HepG2 (cell line): ENCODE measurements around the gene WWC1. TPM values are rescaled to one million over a fixed set of nuclear protein-coding genes. Genes with fewer than 3 reads are reported as not detected.

Source experiments
- ADNP ChIP-seq: sonication (generic); formaldehyde crosslinking; IDR thresholded peaks from 2 replicates; pipeline ENCODE4 v1.4.0; 2020; ENCODE audit warnings: missing genetic modification reagents
- ARNT2 ChIP-seq: sonication (generic); formaldehyde crosslinking; IDR thresholded peaks from 2 replicates; pipeline ENCODE4 v1.8.0; 2022; ENCODE audit warnings: mild to moderate bottlenecking, low read depth, missing genetic modification reagents, moderate library complexity
- ATF1 ChIP-seq: IDR thresholded peaks from 2 replicates; pipeline ENCODE4 v1.6.1; 2016; ENCODE audit warnings: mild to moderate bottlenecking, control low read depth
- ATF7 ChIP-seq, 2 experiments: fragments of 450-650 bp in 1 of 2; sonication (generic) in 1 of 2; formaldehyde crosslinking in 1 of 2; IDR thresholded peaks; 2 replicates each; pipeline versions ENCODE4 v1.4.0 to v1.6.1; 2016 to 2020; ENCODE audit warnings: antibody characterized with exemption in 1 of 2, mild to moderate bottlenecking in 1 of 2, missing genetic modification reagents in 1 of 2
- BCL6 ChIP-seq: IDR thresholded peaks from 2 replicates; pipeline ENCODE4 v1.6.1; 2016; ENCODE audit warnings: missing genetic modification reagents, missing compliant biosample characterization
- HDAC2 ChIP-seq: sonication (generic); formaldehyde crosslinking; IDR thresholded peaks from 2 replicates; pipeline ENCODE4 v1.4.0; 2020; ENCODE audit warnings: missing genetic modification reagents
- HNRNPUL1 ChIP-seq: fragments of 200-400 bp; formaldehyde crosslinking; IDR thresholded peaks from 2 replicates; pipeline ENCODE4 v1.6.1; 2017; ENCODE audit warnings: low read depth, mild to moderate bottlenecking, low read length, moderate library complexity
- KDM6A ChIP-seq: IDR thresholded peaks from 2 replicates; pipeline ENCODE4 v1.6.1; 2016; ENCODE audit warnings: low read depth
- KLF15 ChIP-seq: sonication (generic); formaldehyde crosslinking; IDR thresholded peaks from 2 replicates; pipeline ENCODE4 v1.8.1; 2023; ENCODE audit warnings: borderline replicate concordance, mild to moderate bottlenecking, inconsistent platforms, missing genetic modification reagents, mixed read lengths
- KMT2B ChIP-seq: IDR thresholded peaks from 2 replicates; pipeline ENCODE4 v1.6.1; 2016; ENCODE audit warnings: missing genetic modification reagents, missing compliant biosample characterization
- NCOR1 ChIP-seq: fragments of 200-600 bp; sonication (generic); IDR thresholded peaks from 2 replicates; pipeline ENCODE4 v1.7.0; 2017; ENCODE audit warnings: antibody characterized with exemption, low read length, borderline replicate concordance
- PAX8 ChIP-seq: sonication (generic); formaldehyde crosslinking; IDR thresholded peaks from 2 replicates; pipeline ENCODE4 v1.8.0; 2022; ENCODE audit warnings: mild to moderate bottlenecking, missing genetic modification reagents, borderline replicate concordance
- RARA ChIP-seq: IDR thresholded peaks from 2 replicates; pipeline ENCODE4 v1.6.1; 2016; ENCODE audit warnings: missing genetic modification reagents, missing compliant biosample characterization
- RORA ChIP-seq: sonication (generic); formaldehyde crosslinking; IDR thresholded peaks from 2 replicates; pipeline ENCODE4 v1.5.0; 2020; ENCODE audit warnings: mild to moderate bottlenecking, missing genetic modification reagents, moderate library complexity
- SAP130 ChIP-seq: IDR thresholded peaks from 2 replicates; pipeline ENCODE4 v1.6.1; 2016; ENCODE audit warnings: low read depth
- SOX13 ChIP-seq, 3 experiments: fragments of 450-650 bp in 1 of 3; sonication (generic) in 1 of 3; formaldehyde crosslinking in 1 of 3; IDR thresholded peaks in 2 of 3; conservative IDR thresholded peaks in 1 of 3; 2 replicates each; pipeline versions ENCODE4 v1.5.0 to v1.6.1; 2016 to 2020; ENCODE audit warnings: antibody characterized with exemption in 1 of 3, mild to moderate bottlenecking in 1 of 3, missing compliant biosample characterization in 1 of 3, missing genetic modification reagents in 1 of 3, moderate library complexity in 1 of 3
- SRF ChIP-seq: IDR thresholded peaks from 2 replicates; pipeline ENCODE4 v1.6.1; 2011; ENCODE audit warnings: mild to moderate bottlenecking, low read depth, low read length, moderate library complexity
- SSRP1 ChIP-seq: IDR thresholded peaks from 2 replicates; pipeline ENCODE4 v1.6.1; 2016; ENCODE audit warnings: control low read depth
- ZBTB38 ChIP-seq: sonication (generic); formaldehyde crosslinking; IDR thresholded peaks from 2 replicates; pipeline ENCODE4 v1.5.1; 2020; ENCODE audit warnings: mild to moderate bottlenecking, missing genetic modification reagents
- ZBTB8A ChIP-seq: sonication (generic); formaldehyde crosslinking; IDR thresholded peaks from 2 replicates; pipeline ENCODE4 v1.4.0; 2020; ENCODE audit warnings: mild to moderate bottlenecking, low read depth, missing genetic modification reagents, borderline replicate concordance
- ZNF12 ChIP-seq: sonication (generic); formaldehyde crosslinking; IDR thresholded peaks from 2 replicates; pipeline ENCODE4 v1.5.0; 2020; ENCODE audit warnings: missing genetic modification reagents
- ZNF567 ChIP-seq: sonication (generic); formaldehyde crosslinking; IDR thresholded peaks from 2 replicates; pipeline ENCODE4 v1.8.1; 2023; ENCODE audit warnings: mild to moderate bottlenecking, missing genetic modification reagents, borderline replicate concordance
- ZNF569 ChIP-seq: sonication (generic); formaldehyde crosslinking; IDR thresholded peaks from 2 replicates; pipeline ENCODE4 v1.5.0; 2020; ENCODE audit warnings: mild to moderate bottlenecking, missing genetic modification reagents, moderate library complexity, borderline replicate concordance
- ZSCAN21 ChIP-seq: sonication (generic); formaldehyde crosslinking; IDR thresholded peaks from 2 replicates; pipeline ENCODE4 v1.8.0; 2022; ENCODE audit warnings: mild to moderate bottlenecking, missing genetic modification reagents, moderate library complexity, borderline replicate concordance
- polyA plus RNA-seq, 8 experiments: library from polyadenylated mRNA; depleted of rRNA in 3 of 8; stranded (reverse) in 7 of 8; unstranded in 1 of 8; fragments of >200 nt; fragmentation: Illumina TruSeq in 4 of 8; extraction: Trizol in 4 of 8; gene quantifications; 2 replicates each; pipeline versions ENCODE4 v1.2.1 to v1.2.3, GENCODE V29; 2011 to 2016; ENCODE audit warnings: low read depth in 4 of 8, missing spikeins in 1 of 8, mixed read lengths in 1 of 8; ENCODE audit not compliant: insufficient read depth in 1 of 8
- total RNA-seq, 5 experiments: library from RNA; depleted of rRNA; stranded (reverse); fragments of >200 nt; fragmentation: Illumina TruSeq; extraction: Trizol; gene quantifications; 2 replicates each; pipeline ENCODE4 v1.2.3, GENCODE V29; 2016; ENCODE audit warnings: low read depth in 1 of 5
- TF ChIP-seq, protein P1 (sequence below): sonication (generic); formaldehyde crosslinking; IDR thresholded peaks from 2 replicates; pipeline ENCODE4 v1.5.0; 2020; ENCODE audit warnings: mild to moderate bottlenecking, missing genetic modification reagents
- TF ChIP-seq, protein P2 (sequence below): IDR thresholded peaks from 2 replicates; pipeline ENCODE4 v1.6.1; 2016

WWC1 gene
- total and polyA plus RNA-seq, 2 of the 13 experiments (the other 11 are each of a cell fraction or from before 2014, with no cell fraction given): 8.3 to 17.9 TPM

GRCh38 chr5:168316139-168316578 lies 24.7 kb downstream of the WWC1 start (continued):
- TF ChIP-seq, protein P1, sequence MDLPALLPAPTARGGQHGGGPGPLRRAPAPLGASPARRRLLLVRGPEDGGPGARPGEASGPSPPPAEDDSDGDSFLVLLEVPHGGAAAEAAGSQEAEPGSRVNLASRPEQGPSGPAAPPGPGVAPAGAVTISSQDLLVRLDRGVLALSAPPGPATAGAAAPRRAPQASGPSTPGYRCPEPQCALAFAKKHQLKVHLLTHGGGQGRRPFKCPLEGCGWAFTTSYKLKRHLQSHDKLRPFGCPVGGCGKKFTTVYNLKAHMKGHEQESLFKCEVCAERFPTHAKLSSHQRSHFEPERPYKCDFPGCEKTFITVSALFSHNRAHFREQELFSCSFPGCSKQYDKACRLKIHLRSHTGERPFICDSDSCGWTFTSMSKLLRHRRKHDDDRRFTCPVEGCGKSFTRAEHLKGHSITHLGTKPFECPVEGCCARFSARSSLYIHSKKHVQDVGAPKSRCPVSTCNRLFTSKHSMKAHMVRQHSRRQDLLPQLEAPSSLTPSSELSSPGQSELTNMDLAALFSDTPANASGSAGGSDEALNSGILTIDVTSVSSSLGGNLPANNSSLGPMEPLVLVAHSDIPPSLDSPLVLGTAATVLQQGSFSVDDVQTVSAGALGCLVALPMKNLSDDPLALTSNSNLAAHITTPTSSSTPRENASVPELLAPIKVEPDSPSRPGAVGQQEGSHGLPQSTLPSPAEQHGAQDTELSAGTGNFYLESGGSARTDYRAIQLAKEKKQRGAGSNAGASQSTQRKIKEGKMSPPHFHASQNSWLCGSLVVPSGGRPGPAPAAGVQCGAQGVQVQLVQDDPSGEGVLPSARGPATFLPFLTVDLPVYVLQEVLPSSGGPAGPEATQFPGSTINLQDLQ (CRISPR knock-in tag): no peak
- TF ChIP-seq RORA (CRISPR knock-in tag) (no peak), SSRP1 (no peak), SOX13 (IDR thresholded peaks at IDR 0.05) (no peak), SOX13 (CRISPR knock-in tag; conservative IDR thresholded peaks at IDR 0.05 in 1 of 2, IDR thresholded peaks at IDR 0.05 in 1 of 2) (peak in 1 of 2 experiments; percentile 62; a peak in 1 of 4 replicates), KDM6A (CRISPR knock-in tag) (no peak), SAP130 (CRISPR knock-in tag) (peak; percentile 57), ARNT2 (CRISPR knock-in tag) (no peak), ZNF12 (CRISPR knock-in tag) (0 out of 2 replicates have a peak, but pooled peaks have one; percentile 20), HNRNPUL1 (no peak), ZSCAN21 (CRISPR knock-in tag) (no peak), ATF7 (IDR thresholded peaks at IDR 0.05) (no peak), ATF7 (CRISPR knock-in tag; IDR thresholded peaks at IDR 0.05) (no peak), PAX8 (CRISPR knock-in tag) (no peak), ZNF567 (CRISPR knock-in tag) (no peak), NCOR1 (peak; percentile 39; the same call in 1 of the 2 replicates), HDAC2 (peak; percentile 28; the same call in 1 of the 2 replicates), ZBTB8A (no peak), SRF (no peak), ZNF569 (CRISPR knock-in tag) (no peak), ADNP (no peak), ATF1 (CRISPR knock-in tag) (no peak), ZBTB38 (no peak), BCL6 (CRISPR knock-in tag) (peak; percentile 65), KMT2B (CRISPR knock-in tag) (no peak), RARA (peak; percentile 45), KLF15 (no peak)
- TF ChIP-seq, protein P2, sequence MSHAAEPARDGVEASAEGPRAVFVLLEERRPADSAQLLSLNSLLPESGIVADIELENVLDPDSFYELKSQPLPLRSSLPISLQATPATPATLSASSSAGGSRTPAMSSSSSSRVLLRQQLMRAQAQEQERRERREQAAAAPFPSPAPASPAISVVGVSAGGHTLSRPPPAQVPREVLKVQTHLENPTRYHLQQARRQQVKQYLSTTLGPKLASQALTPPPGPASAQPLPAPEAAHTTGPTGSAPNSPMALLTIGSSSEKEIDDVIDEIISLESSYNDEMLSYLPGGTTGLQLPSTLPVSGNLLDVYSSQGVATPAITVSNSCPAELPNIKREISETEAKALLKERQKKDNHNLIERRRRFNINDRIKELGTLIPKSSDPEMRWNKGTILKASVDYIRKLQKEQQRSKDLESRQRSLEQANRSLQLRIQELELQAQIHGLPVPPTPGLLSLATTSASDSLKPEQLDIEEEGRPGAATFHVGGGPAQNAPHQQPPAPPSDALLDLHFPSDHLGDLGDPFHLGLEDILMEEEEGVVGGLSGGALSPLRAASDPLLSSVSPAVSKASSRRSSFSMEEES (CRISPR knock-in tag): no peak
